HCT116 (cell line): Measurements from ENCODE around the gene TCIRG1. TPM values are rescaled to one million over a fixed set of nuclear protein-coding genes. Genes with fewer than 3 reads are reported as not detected.

Experiments
- ATAC-seq: fragments of 200-7000 bp; cut with Tn5 transposase; 2 replicates; pipeline ENCODE4 v1.9.1; 2020; ENCODE audit warnings: mild to moderate bottlenecking, moderate library complexity
- BruUV-seq: library from RNA; stranded (reverse); fragments of 400-500 nt; replicated peaks from 2 replicates; lab custom pipeline; 2021; lab: Mats Ljungman, UMichigan
- CTCF ChIA-PET: fragments of 300-600 bp; sonication (Branson Sonifier 250); formaldehyde crosslinking; loops from one replicate; lab custom pipeline; 2021; ENCODE audit warnings: antibody characterized with exemption; lab: Charles Lee
- POLR2A ChIA-PET: fragments of 300-600, 350-600 bp; sonication (Branson Sonifier 250); formaldehyde crosslinking; loops from one replicate; lab custom pipeline; 2021; ENCODE audit warnings: antibody characterized with exemption; lab: Charles Lee
- RAD21 ChIA-PET, 2 experiments: fragments of 300-600 bp; sonication (Branson Sonifier 250); formaldehyde crosslinking; loops; one replicate each; lab custom pipeline; 2023; ENCODE audit warnings: low total read pairs in 2 of 2; ENCODE audit not compliant: uncharacterized antibody in 2 of 2, unreplicated experiment in 2 of 2, low non-redundant PET in 1 of 2; lab: Charles Lee
- DNase-seq: peaks from one replicate; pipeline ENCODE4 v3.0.0-alpha.2; 2010; ENCODE audit warnings: low read depth, low spot score
- H2AFZ ChIP-seq: fragments of 200-600 bp; shearing (Covaris generic), sonication (generic); 2 replicates; pipeline ENCODE4 v1.6.1; 2017; ENCODE audit warnings: low read depth, mixed run types, mixed read lengths, antibody characterized with exemption, low read length; ENCODE audit not compliant: poor library complexity, severe bottlenecking
- H3K27ac ChIP-seq: 2 replicates; pipeline ENCODE4 v1.5.1; 2012; ENCODE audit warnings: low read depth, low read length
- H3K27me3 ChIP-seq: fragments of 200-600 bp; sonication (generic); 2 replicates; pipeline ENCODE4 v1.6.1; 2016; ENCODE audit warnings: mixed run types, low read length, mixed read lengths; ENCODE audit not compliant: insufficient read depth
- H3K36me3 ChIP-seq, 2 experiments: fragments of 200-500 bp in 1 of 2; fragments of 200-600 bp in 1 of 2; sonication (Bioruptor generic) in 1 of 2; sonication (generic) in 1 of 2; 2 replicates each; pipeline versions ENCODE4 v1.5.1 to v1.6.1; 2014 to 2016; ENCODE audit warnings: low read length in 2 of 2, inconsistent platforms in 1 of 2, mixed read lengths in 1 of 2, mixed run types in 1 of 2; ENCODE audit not compliant: insufficient read depth in 2 of 2, control insufficient read depth in 1 of 2
- H3K4me1 ChIP-seq, 2 experiments: fragments of 200-600 bp in 1 of 2; sonication (generic) in 1 of 2; 2 replicates each; pipeline versions ENCODE4 v1.5.1 to v1.6.1; 2012 to 2017; ENCODE audit warnings: low read length in 2 of 2, inconsistent platforms in 1 of 2, mild to moderate bottlenecking in 1 of 2, mixed read lengths in 1 of 2, mixed run types in 1 of 2, moderate library complexity in 1 of 2; ENCODE audit not compliant: insufficient read depth in 2 of 2, control insufficient read depth in 1 of 2
- H3K4me2 ChIP-seq: fragments of 200-600 bp; sonication (generic); 2 replicates; pipeline ENCODE4 v1.6.1; 2017; ENCODE audit warnings: mixed run types, low read length, mixed read lengths
- H3K4me3 ChIP-seq, 2 experiments: fragments of 200-600 bp in 1 of 2; sonication (generic) in 1 of 2; replicated peaks in 1 of 2; 2 replicates each; pipeline ENCODE4 v1.5.1; 2011 to 2016; ENCODE audit warnings: low read length in 2 of 2, control low read depth in 1 of 2, low read depth in 1 of 2, mild to moderate bottlenecking in 1 of 2, mixed read lengths in 1 of 2, mixed run types in 1 of 2
- H3K79me2 ChIP-seq: fragments of 200-600 bp; sonication (generic); 2 replicates; pipeline ENCODE4 v1.6.1; 2017; ENCODE audit warnings: mild to moderate bottlenecking, mixed run types, low read length, moderate library complexity, mixed read lengths; ENCODE audit not compliant: insufficient read depth
- H3K9ac ChIP-seq: fragments of 200-600 bp; sonication (generic); 2 replicates; pipeline ENCODE4 v1.6.1; 2016; ENCODE audit warnings: low read length, mixed read lengths
- H3K9me2 ChIP-seq: fragments of 200-600 bp; sonication (generic), shearing (Covaris generic); 2 replicates; pipeline ENCODE4 v1.6.1; 2017; ENCODE audit warnings: mixed run types, mild to moderate bottlenecking, moderate library complexity; ENCODE audit not compliant: insufficient read depth
- H3K9me3 ChIP-seq, 2 experiments: fragments of 200-500 bp in 1 of 2; fragments of 200-600 bp in 1 of 2; sonication (Bioruptor generic) in 1 of 2; sonication (generic) in 1 of 2; 2 replicates each; pipeline ENCODE4 v1.6.1; 2014 to 2017; ENCODE audit warnings: low read length in 2 of 2, mixed read lengths in 2 of 2, inconsistent platforms in 1 of 2, low read depth in 1 of 2, mild to moderate bottlenecking in 1 of 2, mixed run types in 1 of 2, moderate library complexity in 1 of 2; ENCODE audit not compliant: control insufficient read depth in 1 of 2, insufficient read depth in 1 of 2
- H4K20me1 ChIP-seq: fragments of 200-600 bp; sonication (generic), shearing (Covaris generic); 2 replicates; pipeline ENCODE4 v1.6.1; 2017; ENCODE audit warnings: mixed run types, mild to moderate bottlenecking, moderate library complexity; ENCODE audit not compliant: insufficient read depth
- CBX3 ChIP-seq: IDR thresholded peaks from 2 replicates; pipeline ENCODE4 v1.6.1; 2012; ENCODE audit warnings: low read depth
- CEBPB ChIP-seq: IDR thresholded peaks from 2 replicates; pipeline ENCODE4 v1.6.1; 2012; ENCODE audit warnings: low read depth
- ELF1 ChIP-seq: IDR thresholded peaks from 2 replicates; pipeline ENCODE4 v1.6.1; 2012; ENCODE audit warnings: low read depth, borderline replicate concordance
- FOSL1 ChIP-seq: IDR thresholded peaks from 2 replicates; pipeline ENCODE4 v1.6.1; 2012; ENCODE audit warnings: low read depth
- MAX ChIP-seq: IDR thresholded peaks from 2 replicates; pipeline ENCODE4 v1.6.1; 2012
- POLR2A ChIP-seq: IDR thresholded peaks from 2 replicates; pipeline ENCODE4 v1.7.0; 2011; ENCODE audit warnings: borderline replicate concordance; ENCODE audit not compliant: insufficient read depth, insufficient read length; ENCODE audit errors: extremely low read depth
- POLR2AphosphoS5 ChIP-seq: IDR thresholded peaks from 2 replicates; pipeline ENCODE4 v1.6.1; 2011; ENCODE audit warnings: mild to moderate bottlenecking, low read depth, low read length, moderate library complexity
- SRF ChIP-seq: IDR thresholded peaks from 2 replicates; pipeline ENCODE4 v1.6.1; 2012; ENCODE audit warnings: low read depth
- YY1 ChIP-seq: IDR thresholded peaks from 2 replicates; pipeline ENCODE4 v1.6.1; 2011; ENCODE audit warnings: low read length, low read depth, moderate library complexity, mild to moderate bottlenecking; ENCODE audit not compliant: insufficient replicate concordance; ENCODE audit errors: extremely low read depth
- ZFX ChIP-seq: fragments of 450-650 bp; IDR thresholded peaks from 2 replicates; pipeline ENCODE4 v1.6.1; 2017
- intact Hi-C: fragments of 100-400 bp; cut with micrococcal nuclease; formaldehyde crosslinking; loops from 2 replicates; pipeline ENCODE4 v1.10.0; 2022
- total RNA-seq: library from RNA; stranded (reverse); gene quantifications from one replicate; pipeline ENCODE4 v1.2.1, GENCODE V29; 2021; ENCODE audit not compliant: unreplicated experiment
- TF ChIP-seq, protein P1 (sequence below): IDR thresholded peaks from 2 replicates; pipeline ENCODE4 v1.6.1; 2011; ENCODE audit warnings: mild to moderate bottlenecking, low read length, moderate library complexity; ENCODE audit not compliant: insufficient replicate concordance; ENCODE audit errors: extremely low read depth

Gene TCIRG1
- total RNA-seq, 1 experiment from 2014 or later: 101 TPM

GRCh38 chr11:68003846-68004550 lies 34.8 kb upstream of the TCIRG1 start, which contains the start of gene UNC93B1:
TSS of gene UNC93B1 (minus strand) at chr11:68004097. CDS start at chr11:68004043, 54 bp downstream.
- Histone ChIP-seq H3K4me3 (peak within 1 kb of the TSS; percentile 58 to 78), H3K9me2 (no peaks in the 10 kb centered on the region), H4K20me1 (no peaks in the 10 kb centered on the region), H3K27me3 (no peaks in the 10 kb centered on the region), H3K79me2 (0 out of 2 replicates have a peak, but pooled peaks cover 4% of the 10 kb centered on the region), H2AFZ (no peak within 1 kb of the TSS), H3K4me1 (peaks cover 24 to 37% of the 10 kb centered on the region in 2 experiments), H3K27ac (peak within 1 kb of the TSS; percentile 77), H3K9ac (peak within 1 kb of the TSS; percentile 78), H3K4me2 (peak within 1 kb of the TSS; percentile 98), H3K36me3 (no peaks in the 10 kb centered on the region), H3K9me3 (no peaks in the 10 kb centered on the region)
- intact Hi-C loops: no loop called here
- BruUV-seq: no TSS peak
- POLR2A ChIA-PET: interaction anchor here (1.5 kb wide), 1 partner anchor 10 kb away, joined by 3 read pairs; no protein-coding TSS in a partner anchor
- DNase-seq (peak; percentile 67), ATAC-seq (peak; percentile 82)
- CTCF ChIA-PET: no interaction called here
- TF ChIP-seq ZFX: 0 out of 2 replicates have a peak, but pooled peaks have one; percentile 40
- TF ChIP-seq YY1: peak; percentile 43
- TF ChIP-seq POLR2AphosphoS5: peak; percentile 84
- TF ChIP-seq CBX3: no peak
- RAD21 ChIA-PET: no interaction called here

DNA sequence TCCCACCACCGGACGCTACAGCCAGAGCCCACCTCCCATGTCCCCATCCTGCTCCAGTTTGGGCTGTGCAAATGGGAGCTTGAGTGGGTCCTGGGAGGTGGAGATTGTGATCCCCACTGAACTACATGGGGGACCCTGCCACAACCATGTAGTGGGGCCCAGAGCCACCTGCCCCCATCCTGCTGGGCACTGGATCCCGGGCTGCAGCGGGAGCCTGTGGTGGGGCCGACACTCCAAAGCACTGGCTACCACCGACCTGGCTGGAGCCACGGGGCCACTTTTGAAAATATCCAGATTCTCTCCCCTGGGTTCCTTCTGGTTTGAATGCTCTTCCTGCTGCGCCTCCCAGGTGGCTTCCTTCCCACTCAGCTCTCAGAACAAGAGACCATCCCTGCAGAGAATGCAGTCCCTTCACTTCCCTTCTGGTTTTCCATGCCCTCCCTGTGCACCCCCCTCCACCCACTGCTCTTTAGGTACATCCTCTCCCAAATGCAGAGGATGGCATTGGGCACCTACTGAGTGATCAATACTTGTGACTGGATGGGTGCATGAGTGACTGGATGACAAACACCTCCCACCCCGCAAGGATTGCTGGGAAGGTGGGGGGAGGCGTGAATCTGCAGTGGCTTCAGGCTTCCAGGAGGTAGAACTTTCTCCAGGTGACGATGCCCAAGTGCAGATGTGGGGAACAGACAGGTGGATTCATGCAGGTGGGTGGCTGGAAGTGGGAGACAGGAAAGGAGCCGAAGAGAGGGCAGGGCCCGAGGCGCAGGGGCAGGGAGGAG lies 34.1 kb upstream of the TCIRG1 start:
- intact Hi-C loops: no loop called here
- DNase-seq (peak; percentile 84), ATAC-seq (peak; percentile 79)
- H2AFZ ChIP-seq: no peak overlapping the region
- BruUV-seq: no TSS peak
- peak overlapping the region; percentile 98 for H3K4me2 ChIP-seq
- peak overlapping the region; percentile 78 for H3K9ac ChIP-seq
- H4K20me1 ChIP-seq: no peaks in the 10 kb centered on the region
- peak overlapping the region; percentile 77 for H3K27ac ChIP-seq
- H3K79me2 ChIP-seq: 0 out of 2 replicates have a peak, but pooled peaks cover 4% of the 10 kb centered on the region
- no peaks in the 10 kb centered on the region for H3K9me2 ChIP-seq
- peak; percentile 65 for TF ChIP-seq YY1
- TF ChIP-seq, protein P1, sequence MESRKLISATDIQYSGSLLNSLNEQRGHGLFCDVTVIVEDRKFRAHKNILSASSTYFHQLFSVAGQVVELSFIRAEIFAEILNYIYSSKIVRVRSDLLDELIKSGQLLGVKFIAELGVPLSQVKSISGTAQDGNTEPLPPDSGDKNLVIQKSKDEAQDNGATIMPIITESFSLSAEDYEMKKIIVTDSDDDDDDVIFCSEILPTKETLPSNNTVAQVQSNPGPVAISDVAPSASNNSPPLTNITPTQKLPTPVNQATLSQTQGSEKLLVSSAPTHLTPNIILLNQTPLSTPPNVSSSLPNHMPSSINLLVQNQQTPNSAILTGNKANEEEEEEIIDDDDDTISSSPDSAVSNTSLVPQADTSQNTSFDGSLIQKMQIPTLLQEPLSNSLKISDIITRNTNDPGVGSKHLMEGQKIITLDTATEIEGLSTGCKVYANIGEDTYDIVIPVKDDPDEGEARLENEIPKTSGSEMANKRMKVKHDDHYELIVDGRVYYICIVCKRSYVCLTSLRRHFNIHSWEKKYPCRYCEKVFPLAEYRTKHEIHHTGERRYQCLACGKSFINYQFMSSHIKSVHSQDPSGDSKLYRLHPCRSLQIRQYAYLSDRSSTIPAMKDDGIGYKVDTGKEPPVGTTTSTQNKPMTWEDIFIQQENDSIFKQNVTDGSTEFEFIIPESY: no peak
- no peak for TF ChIP-seq MAX
- no peak for TF ChIP-seq CBX3
- peak; percentile 93 for TF ChIP-seq POLR2A
- TF ChIP-seq FOSL1: no peak
- TF ChIP-seq CEBPB: no peak
- peak; percentile 66; the same call in 1 of the 2 replicates for TF ChIP-seq POLR2AphosphoS5
- TF ChIP-seq SRF: no peak
- TF ChIP-seq ELF1: no peak
- ChIA-PET POLR2A (interaction anchor here (1.5 kb wide), 1 partner anchor 10 kb away, joined by 3 read pairs; no protein-coding TSS in a partner anchor), CTCF (no interaction called here), RAD21 (no interaction called here)
- H3K27me3 ChIP-seq: no peaks in the 10 kb centered on the region
- no peaks in the 10 kb centered on the region for H3K36me3 ChIP-seq
- H3K4me3 ChIP-seq: peak overlapping the region; percentile 58 to 78
- peaks cover 31 to 45% of the 10 kb centered on the region in 2 experiments for H3K4me1 ChIP-seq
- no peaks in the 10 kb centered on the region for H3K9me3 ChIP-seq
